22Rv1 (cell line): ENCODE measurements around the gene ADM5.

ENCODE experiments used
- H3K27ac ChIP-seq: fragments of 450-650 bp; 2 replicates; pipeline ENCODE4 v1.5.1; 2017
- CTCF ChIP-seq: fragments of 450-650 bp; IDR thresholded peaks from 2 replicates; pipeline ENCODE4 v1.5.1; 2017; ENCODE audit warnings: mild to moderate bottlenecking
- ZFX ChIP-seq: fragments of 450-650 bp; IDR thresholded peaks from 2 replicates; pipeline ENCODE4 v1.6.1; 2017; ENCODE audit warnings: antibody characterized with exemption, borderline replicate concordance

ADM5 gene

GRCh38 chr19:49684983-49685553, 4.3 kb upstream of the ADM5 start:
- TF ChIP-seq ZFX (no peak), CTCF (no peak)
- 0 out of 2 replicates have a peak overlapping the region, but pooled peaks have one; percentile 23 for H3K27ac ChIP-seq

- TF ChIP-seq ZFX (no peak), CTCF (no peak)
- no peak overlapping the region for H3K27ac ChIP-seq
These were observed 3.5 kb upstream of the ADM5 start for GRCh38 chr19:49685845-49686332.

GRCh38 chr19:49686503-49687088, 2.8 kb upstream of the ADM5 start:
- no peak overlapping the region for H3K27ac ChIP-seq
- TF ChIP-seq ZFX = no peak
- TF ChIP-seq CTCF = no peak

GRCh38 chr19:49687150-49687549, 2.2 kb upstream of the ADM5 start:
- H3K27ac ChIP-seq = peak overlapping the region; percentile 87; the same call in 1 of the 2 replicates
- TF ChIP-seq ZFX = no peak
- TF ChIP-seq CTCF = no peak

- TF ChIP-seq CTCF = no peak
- TF ChIP-seq ZFX = no peak
- peak overlapping the region; percentile 87; the same call in 1 of the 2 replicates for H3K27ac ChIP-seq
These were observed 1.7 kb upstream of the ADM5 start for GRCh38 chr19:49687566-49688316.

GRCh38 chr19:49688531-49689132, 762 bp upstream of the ADM5 start:
- peak overlapping the region; percentile 87 for H3K27ac ChIP-seq
- no peak for TF ChIP-seq CTCF
- no peak for TF ChIP-seq ZFX
